ENCODE data around the gene NCAPH2. TPM values are rescaled to one million over a fixed set of nuclear protein-coding genes. Genes with fewer than 3 reads are reported as not detected.

NCAPH2 gene
- total and polyA plus RNA-seq, 2 of the 13 experiments (the other 11 are each of a cell fraction or from before 2014, with no cell fraction given): 28.1 to 64.4 TPM

- TF ChIP-seq ZBTB44 (CRISPR knock-in tag; IDR thresholded peaks at IDR 0.05): no peak
- TF ChIP-seq ZMYM4 (CRISPR knock-in tag; IDR thresholded peaks at IDR 0.05): no peak
- TF ChIP-seq ZNF510 (CRISPR knock-in tag; IDR thresholded peaks at IDR 0.05; ENCODE audit: low read depth): no peak
- TF ChIP-seq MEIS2 (CRISPR knock-in tag; IDR thresholded peaks at IDR 0.05): peak; percentile 27; the same call in 1 of the 2 replicates
- TF ChIP-seq RARA (CRISPR knock-in tag; IDR thresholded peaks at IDR 0.05): no peak
- TF ChIP-seq MXD1 (CRISPR knock-in tag; IDR thresholded peaks at IDR 0.05): peak; percentile 51; the same call in 1 of the 2 replicates
- no peak for TF ChIP-seq CREM (IDR thresholded peaks at IDR 0.05)
- no peak for TF ChIP-seq CREM (CRISPR knock-in tag; IDR thresholded peaks at IDR 0.05)
- peak; percentile 17; the same call in 1 of the 2 replicates for TF ChIP-seq MAX (IDR thresholded peaks at IDR 0.05)
- no peak for TF ChIP-seq BCL6 (CRISPR knock-in tag; IDR thresholded peaks at IDR 0.05)
- TF ChIP-seq MED8 (CRISPR knock-in tag; IDR thresholded peaks at IDR 0.05; ENCODE audit: insufficient replicate concordance): peak; percentile 22
- no peak for TF ChIP-seq NR3C1 (CRISPR knock-in tag; IDR thresholded peaks at IDR 0.05)
- no peak for TF ChIP-seq ZNF792 (CRISPR knock-in tag; IDR thresholded peaks at IDR 0.05)
- TF ChIP-seq ZNF333 (CRISPR knock-in tag; IDR thresholded peaks at IDR 0.05; ENCODE audit: borderline replicate concordance): peak; percentile 70; the same call in 1 of the 2 replicates
- no peak for TF ChIP-seq ZNF256 (CRISPR knock-in tag; conservative IDR thresholded peaks at IDR 0.05)
- no peak for TF ChIP-seq ZNF724P (CRISPR knock-in tag; IDR thresholded peaks at IDR 0.05; ENCODE audit: borderline replicate concordance)
- TF ChIP-seq ZBTB34 (CRISPR knock-in tag; IDR thresholded peaks at IDR 0.05): no peak
- TF ChIP-seq TCF12 (IDR thresholded peaks at IDR 0.05): no peak
- TF ChIP-seq TCF12 (CRISPR knock-in tag; IDR thresholded peaks at IDR 0.05): 0 out of 2 replicates have a peak, but pooled peaks have one; percentile 42
- peak; percentile 59 for TF ChIP-seq ZNF776 (CRISPR knock-in tag; IDR thresholded peaks at IDR 0.05)
- TF ChIP-seq MIER2 (CRISPR knock-in tag; IDR thresholded peaks at IDR 0.05): no peak
These were observed 34.0 kb upstream of the NCAPH2 start (continued) for GRCh38 chr22:50473855-50474671.

All from HepG2 (cell line).